ENCODE data around the gene NCOR2. TPM values are rescaled to one million over a fixed set of nuclear protein-coding genes. Genes with fewer than 3 reads are reported as not detected.

The NCOR2 gene
- total and polyA plus RNA-seq, 10 of the 15 experiments (the other 5 are each of a cell fraction or from before 2014, with no cell fraction given) = 0.43 to 179 (median 14.9) TPM

DNA sequence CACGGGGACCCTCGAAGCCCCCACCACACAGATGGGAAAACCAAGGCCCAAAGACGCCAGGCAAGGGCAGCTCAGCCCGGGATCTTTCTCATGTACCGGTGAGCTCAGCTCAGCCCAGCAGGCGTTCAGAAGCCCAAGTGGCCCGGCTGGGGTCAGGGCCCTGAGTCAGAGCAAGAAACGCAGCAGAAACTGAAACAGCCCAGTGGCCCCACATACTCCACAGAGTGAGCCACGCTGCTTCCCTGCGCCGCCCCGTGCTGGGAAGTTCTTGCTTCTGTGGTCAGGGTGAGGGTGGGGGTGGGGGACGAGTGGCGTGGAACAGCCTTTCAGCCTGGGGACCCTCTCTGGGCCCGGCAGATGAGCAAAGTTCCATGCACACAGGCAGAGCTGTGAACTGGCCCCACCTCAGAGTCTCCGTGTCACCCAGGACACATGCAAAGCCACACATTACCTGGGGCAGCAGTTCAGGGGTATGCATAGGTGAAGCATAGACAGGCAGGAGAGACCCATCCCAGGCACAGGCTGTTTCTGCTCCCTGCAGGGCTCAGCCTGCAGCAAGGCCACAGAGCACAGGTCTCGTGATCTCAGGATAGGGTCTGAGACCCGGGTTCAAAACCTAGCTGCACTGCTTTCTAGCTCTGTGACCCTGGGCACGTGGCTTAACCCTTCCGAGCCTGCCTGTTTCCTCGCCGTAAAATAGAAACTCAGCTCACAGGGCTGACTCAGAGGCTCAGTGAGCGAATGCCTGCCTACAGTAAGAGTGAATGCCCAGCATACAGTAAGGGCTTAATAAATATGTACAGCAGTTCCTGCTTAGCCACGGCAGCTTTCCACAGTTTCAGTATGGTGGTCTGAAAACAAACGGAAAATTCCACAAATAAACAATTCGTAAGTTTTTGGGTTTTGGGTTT is 21.6 kb downstream of the NCOR2 start (continued):
- TF ChIP-seq TCF7 (IDR thresholded peaks at IDR 0.05; ENCODE audit: borderline replicate concordance) = no peak

DNA sequence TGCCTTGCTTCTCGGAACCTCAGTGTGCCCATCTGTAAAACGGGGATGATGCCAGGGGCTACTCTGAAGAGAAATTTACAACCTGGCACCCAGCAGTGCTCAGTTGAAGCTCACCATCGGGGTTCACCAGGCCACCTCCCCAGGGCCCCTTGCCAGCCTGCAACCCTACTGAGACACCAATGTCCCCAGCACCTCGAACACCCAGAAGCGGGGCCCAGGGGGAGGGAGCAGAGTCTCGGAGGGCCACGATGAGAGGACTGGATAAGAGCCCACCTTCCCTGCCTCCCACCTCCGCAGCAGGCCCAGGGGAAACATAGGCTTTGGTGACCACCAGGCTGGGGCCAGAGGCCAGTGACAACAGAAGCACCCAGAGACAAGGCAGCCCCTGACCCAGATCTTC is 22.4 kb downstream of the NCOR2 start:
- H3K4me1 ChIP-seq (ENCODE audit: control insufficient read depth, insufficient read depth, low read length) = peaks cover 63% of the 10 kb centered on the region
- no TSS peak for BruUV-seq (replicated peaks)
- ChIA-PET POLR2A (interaction anchor here (1.1 to 2.3 kb wide), 3 partner anchors 10 to 20 kb away, joined by 4 to 5 read pairs (median 4); no protein-coding TSS in a partner anchor), RAD21 (ENCODE audit: unreplicated experiment) (interaction anchor here (1.1 to 2.0 kb wide), 5 partner anchors 20 to 229 kb away, joined by 3 to 18 read pairs (median 10); no protein-coding TSS in a partner anchor), SMC1A (ENCODE audit: uncharacterized antibody, unreplicated experiment) (interaction anchor here (0.5 to 2.8 kb wide), 6 partner anchors 8 to 230 kb away, joined by 3 to 20 read pairs (median 6); no protein-coding TSS in a partner anchor), CTCF (interaction anchor here (0.6 to 2.1 kb wide), 4 partner anchors 8 to 481 kb away, joined by 3 to 7 read pairs (median 3); no protein-coding TSS in a partner anchor)
- peak overlapping the region; percentile 45 for H3K9ac ChIP-seq (ENCODE audit: control insufficient read depth, insufficient read depth, low read length)
- WGBS (ENCODE audit: insufficient coverage, insufficient replicate concordance, low lambda C conversion rate, missing lambda C conversion rate) = 37% methylated on average over 8 of the region's 8 CpGs
- no peaks in the 10 kb centered on the region for H3K27me3 ChIP-seq (replicated peaks in 1 of 2; ENCODE audit: control insufficient read depth in 2 of 2, insufficient read depth in 2 of 2, low read length in 1 of 2)
- intact Hi-C loops (cut with micrococcal nuclease; ENCODE audit: unreplicated experiment) (loop anchor here (2.0 to 5.0 kb wide), 4 partner anchors 22 to 222 kb away; partner anchors contain the start of gene NCOR2), in situ Hi-C loops (cut with MboI) (no loop called here)
- peak overlapping the region; percentile 59; the same call in 1 of the 2 replicates for H3K4me3 ChIP-seq
- H4K20me1 ChIP-seq (ENCODE audit: control insufficient read depth, insufficient read depth) = no peaks in the 10 kb centered on the region; the same call in 1 of the 2 replicates
- H2AFZ ChIP-seq (ENCODE audit: control insufficient read depth, low read depth, low read length) = no peak overlapping the region
- ATAC-seq = no peak
- DNase-seq (ENCODE audit: low read depth, low spot score) = no peak
- peaks cover 79% of the 10 kb centered on the region for H3K79me2 ChIP-seq (ENCODE audit: control insufficient read depth, insufficient read depth, low read length)
- FAIRE-seq = no peak
- peak overlapping the region; percentile 90 for H3K27ac ChIP-seq (ENCODE audit: control insufficient read depth, insufficient read depth)
- H3K9me3 ChIP-seq (replicated peaks; ENCODE audit: control insufficient read depth, insufficient read depth, low read length) = no peaks in the 10 kb centered on the region
- TF ChIP-seq SMARCA5 (IDR thresholded peaks at IDR 0.05) (no peak), KAT2A (conservative IDR thresholded peaks at IDR 0.05; ENCODE audit: control insufficient read depth, low read depth, low read length) (no peak), SPI1 (IDR thresholded peaks at IDR 0.05; ENCODE audit: borderline replicate concordance, insufficient read depth, low read depth, low read length) (no peak), EZH2 (IDR thresholded peaks at IDR 0.05; ENCODE audit: borderline replicate concordance, control insufficient read depth, low read depth, low read length) (no peak), SMAD5 (IDR thresholded peaks at IDR 0.05; ENCODE audit: low read depth) (no peak), MTA3 (IDR thresholded peaks at IDR 0.05; ENCODE audit: borderline replicate concordance, low read length) (no peak), CBX5 (IDR thresholded peaks at IDR 0.05; ENCODE audit: low read depth) (no peak), POLR2A (IDR thresholded peaks at IDR 0.05; ENCODE audit: low read depth, low read length) (no peak)
- TF ChIP-seq, protein P1, sequence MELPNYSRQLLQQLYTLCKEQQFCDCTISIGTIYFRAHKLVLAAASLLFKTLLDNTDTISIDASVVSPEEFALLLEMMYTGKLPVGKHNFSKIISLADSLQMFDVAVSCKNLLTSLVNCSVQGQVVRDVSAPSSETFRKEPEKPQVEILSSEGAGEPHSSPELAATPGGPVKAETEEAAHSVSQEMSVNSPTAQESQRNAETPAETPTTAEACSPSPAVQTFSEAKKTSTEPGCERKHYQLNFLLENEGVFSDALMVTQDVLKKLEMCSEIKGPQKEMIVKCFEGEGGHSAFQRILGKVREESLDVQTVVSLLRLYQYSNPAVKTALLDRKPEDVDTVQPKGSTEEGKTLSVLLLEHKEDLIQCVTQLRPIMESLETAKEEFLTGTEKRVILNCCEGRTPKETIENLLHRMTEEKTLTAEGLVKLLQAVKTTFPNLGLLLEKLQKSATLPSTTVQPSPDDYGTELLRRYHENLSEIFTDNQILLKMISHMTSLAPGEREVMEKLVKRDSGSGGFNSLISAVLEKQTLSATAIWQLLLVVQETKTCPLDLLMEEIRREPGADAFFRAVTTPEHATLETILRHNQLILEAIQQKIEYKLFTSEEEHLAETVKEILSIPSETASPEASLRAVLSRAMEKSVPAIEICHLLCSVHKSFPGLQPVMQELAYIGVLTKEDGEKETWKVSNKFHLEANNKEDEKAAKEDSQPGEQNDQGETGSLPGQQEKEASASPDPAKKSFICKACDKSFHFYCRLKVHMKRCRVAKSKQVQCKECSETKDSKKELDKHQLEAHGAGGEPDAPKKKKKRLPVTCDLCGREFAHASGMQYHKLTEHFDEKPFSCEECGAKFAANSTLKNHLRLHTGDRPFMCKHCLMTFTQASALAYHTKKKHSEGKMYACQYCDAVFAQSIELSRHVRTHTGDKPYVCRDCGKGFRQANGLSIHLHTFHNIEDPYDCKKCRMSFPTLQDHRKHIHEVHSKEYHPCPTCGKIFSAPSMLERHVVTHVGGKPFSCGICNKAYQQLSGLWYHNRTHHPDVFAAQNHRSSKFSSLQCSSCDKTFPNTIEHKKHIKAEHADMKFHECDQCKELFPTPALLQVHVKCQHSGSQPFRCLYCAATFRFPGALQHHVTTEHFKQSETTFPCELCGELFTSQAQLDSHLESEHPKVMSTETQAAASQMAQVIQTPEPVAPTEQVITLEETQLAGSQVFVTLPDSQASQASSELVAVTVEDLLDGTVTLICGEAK (IDR thresholded peaks at IDR 0.05; ENCODE audit: borderline replicate concordance) = no peak
- H3K4me2 ChIP-seq (ENCODE audit: control insufficient read depth, insufficient read depth) = peak overlapping the region; percentile 89
- peaks cover 3 to 8% of the 10 kb centered on the region in 2 experiments; a peak in 3 of 4 replicates for H3K36me3 ChIP-seq (ENCODE audit: control insufficient read depth in 2 of 2, insufficient read depth in 2 of 2, low read length in 1 of 2)
